Measurements from ENCODE around the gene PYDC1.
"Not testable (repeated sequence)": the region's sequence is repeated elsewhere in the genome, so short reads cannot be mapped to it uniquely, and the experiment has no call there.

Gene PYDC1

DNA sequence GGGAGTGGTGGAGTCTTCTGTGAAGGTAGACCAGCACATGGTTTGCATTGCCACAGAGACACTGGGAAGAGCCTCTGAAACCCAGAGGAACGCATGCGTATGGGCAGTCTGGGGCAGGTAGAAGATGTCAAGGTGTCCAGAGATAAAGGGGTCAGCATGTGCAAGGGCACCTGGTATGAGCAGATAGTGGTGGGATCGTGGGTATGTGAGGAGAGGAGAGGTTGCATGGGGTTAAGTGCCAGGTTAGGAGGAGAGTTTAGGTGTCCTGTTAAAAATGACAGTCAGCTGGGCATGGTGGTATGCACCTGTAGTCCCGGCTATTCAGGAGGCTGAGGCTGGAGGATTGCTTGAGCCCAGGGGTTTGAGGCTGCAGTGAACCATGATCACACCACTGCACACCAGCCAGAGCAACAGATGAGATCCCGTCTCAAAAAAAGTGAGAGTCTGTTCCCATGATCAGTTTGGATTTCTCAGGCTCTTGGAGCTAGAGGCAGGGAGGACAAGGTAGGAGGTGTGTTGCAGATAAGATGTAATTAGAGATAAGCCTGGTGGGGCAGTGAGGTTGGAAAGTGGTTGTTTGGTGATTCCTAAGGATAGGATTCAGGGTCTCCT lies 17.4 kb downstream of the PYDC1 start:
- TF ChIP-seq, protein P1, sequence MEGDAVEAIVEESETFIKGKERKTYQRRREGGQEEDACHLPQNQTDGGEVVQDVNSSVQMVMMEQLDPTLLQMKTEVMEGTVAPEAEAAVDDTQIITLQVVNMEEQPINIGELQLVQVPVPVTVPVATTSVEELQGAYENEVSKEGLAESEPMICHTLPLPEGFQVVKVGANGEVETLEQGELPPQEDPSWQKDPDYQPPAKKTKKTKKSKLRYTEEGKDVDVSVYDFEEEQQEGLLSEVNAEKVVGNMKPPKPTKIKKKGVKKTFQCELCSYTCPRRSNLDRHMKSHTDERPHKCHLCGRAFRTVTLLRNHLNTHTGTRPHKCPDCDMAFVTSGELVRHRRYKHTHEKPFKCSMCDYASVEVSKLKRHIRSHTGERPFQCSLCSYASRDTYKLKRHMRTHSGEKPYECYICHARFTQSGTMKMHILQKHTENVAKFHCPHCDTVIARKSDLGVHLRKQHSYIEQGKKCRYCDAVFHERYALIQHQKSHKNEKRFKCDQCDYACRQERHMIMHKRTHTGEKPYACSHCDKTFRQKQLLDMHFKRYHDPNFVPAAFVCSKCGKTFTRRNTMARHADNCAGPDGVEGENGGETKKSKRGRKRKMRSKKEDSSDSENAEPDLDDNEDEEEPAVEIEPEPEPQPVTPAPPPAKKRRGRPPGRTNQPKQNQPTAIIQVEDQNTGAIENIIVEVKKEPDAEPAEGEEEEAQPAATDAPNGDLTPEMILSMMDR (IDR thresholded peaks at IDR 0.05; ENCODE audit: low read depth, low read length), result no peak

DNA sequence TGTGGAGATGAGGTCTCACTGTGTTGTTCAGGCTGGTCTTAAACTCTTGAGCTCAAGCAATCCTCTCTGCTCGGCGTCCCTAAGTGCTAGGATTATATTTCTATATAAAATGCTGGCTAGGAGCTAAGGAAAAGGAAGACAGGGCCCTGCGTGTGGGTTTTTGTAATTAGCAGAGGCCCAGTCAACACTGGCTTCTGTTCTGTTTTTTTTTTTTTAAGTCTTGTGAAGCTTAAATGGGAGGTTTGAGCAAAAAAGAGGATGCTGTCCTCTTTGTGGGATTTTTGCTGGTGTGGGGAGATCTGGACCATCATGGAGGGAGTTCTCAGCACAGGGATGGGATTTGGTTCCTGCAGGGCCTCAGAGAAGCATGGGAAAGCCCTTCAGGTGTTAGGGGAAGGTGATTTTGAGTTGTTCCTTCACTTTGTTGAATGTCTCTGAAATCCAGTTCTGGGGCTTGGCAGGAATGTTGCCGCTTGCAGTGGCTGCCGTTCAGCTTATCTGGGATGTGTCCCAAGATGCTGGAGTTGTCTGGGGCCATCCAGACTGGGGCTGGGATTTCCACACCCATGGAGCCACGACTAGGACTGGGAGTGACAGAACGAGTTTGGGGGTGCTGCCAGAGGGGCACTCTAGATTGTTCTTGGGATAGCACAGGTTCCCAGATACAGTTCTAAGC lies 18.6 kb downstream of the PYDC1 start:
- TF ChIP-seq, protein P1 (IDR thresholded peaks at IDR 0.05; ENCODE audit: low read depth, low read length), result no peak
- no peak for DNase-seq (ENCODE audit: extremely low read depth, low read depth)

More for the DNA sequence above, 17.4 kb downstream of the PYDC1 start:
- no peak for DNase-seq (ENCODE audit: extremely low read depth, low read depth)

DNA sequence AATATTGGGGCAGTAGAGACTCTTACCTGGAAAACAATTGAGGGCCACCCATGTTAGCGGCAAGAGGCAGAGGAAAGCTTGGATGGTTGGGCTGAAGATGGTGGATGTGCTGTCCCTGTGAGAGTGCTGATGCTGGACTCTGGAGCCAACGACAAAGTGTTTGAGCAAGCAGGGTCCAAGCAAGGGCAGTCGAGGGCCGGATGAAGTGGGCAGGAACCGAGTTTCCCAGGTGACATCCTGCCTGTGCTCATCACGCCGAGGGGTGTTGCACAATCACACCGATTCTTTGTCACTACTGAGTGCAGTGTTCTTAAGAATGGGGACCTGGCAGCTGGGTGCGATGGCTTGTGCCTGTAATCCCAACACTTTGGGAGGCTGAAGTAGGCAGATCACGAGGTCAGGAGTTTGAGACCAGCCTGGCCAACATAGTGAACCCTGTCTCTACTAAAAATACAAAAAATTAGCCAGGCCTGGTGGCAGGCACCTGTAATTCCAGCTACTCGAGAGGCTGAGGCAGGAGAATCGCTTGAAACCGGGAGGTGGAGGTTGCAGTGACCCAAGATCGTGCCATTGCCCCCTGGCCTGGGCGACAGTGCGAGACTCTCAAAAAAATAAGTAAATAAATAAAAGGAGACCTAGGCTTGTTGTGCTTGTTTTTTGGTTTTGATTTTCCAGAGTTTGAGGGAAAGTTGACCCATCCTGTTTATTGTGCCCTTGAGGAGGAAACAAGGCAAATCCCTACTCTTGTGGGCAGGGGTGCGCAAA lies 20.4 kb downstream of the PYDC1 start:
- TF ChIP-seq, protein P1 (IDR thresholded peaks at IDR 0.05; ENCODE audit: low read depth, low read length), result no peak
- no peak for DNase-seq (ENCODE audit: extremely low read depth, low read depth)

DNA sequence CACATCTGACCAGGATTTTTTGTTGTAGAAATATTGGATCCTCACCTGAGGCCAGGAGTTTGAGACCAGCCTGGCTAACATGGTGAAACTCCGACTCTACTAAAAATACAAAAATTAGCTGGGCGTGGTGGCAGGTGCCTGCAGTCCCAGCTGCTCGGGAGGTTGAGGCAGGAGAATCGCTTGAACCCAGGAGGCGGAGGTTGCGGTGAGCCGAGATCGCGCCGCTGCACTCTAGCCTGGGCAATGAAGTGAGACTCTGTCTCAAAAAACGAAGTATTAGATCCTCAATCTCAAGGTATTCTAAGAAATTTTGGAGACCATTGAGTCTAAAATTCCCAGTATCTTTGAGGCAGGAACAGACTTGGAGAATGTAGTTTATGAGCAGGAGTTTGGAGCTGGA lies 21.1 kb downstream of the PYDC1 start:
- DNase-seq (ENCODE audit: extremely low read depth, low read depth), result not testable (repeated sequence)

- TF ChIP-seq, protein P1 (IDR thresholded peaks at IDR 0.05; ENCODE audit: low read depth, low read length), result no peak
- DNase-seq (ENCODE audit: extremely low read depth, low read depth), result no peak
These were observed 22.0 kb downstream of the PYDC1 start for GRCh38 chr16:31194898-31195297.

DNA sequence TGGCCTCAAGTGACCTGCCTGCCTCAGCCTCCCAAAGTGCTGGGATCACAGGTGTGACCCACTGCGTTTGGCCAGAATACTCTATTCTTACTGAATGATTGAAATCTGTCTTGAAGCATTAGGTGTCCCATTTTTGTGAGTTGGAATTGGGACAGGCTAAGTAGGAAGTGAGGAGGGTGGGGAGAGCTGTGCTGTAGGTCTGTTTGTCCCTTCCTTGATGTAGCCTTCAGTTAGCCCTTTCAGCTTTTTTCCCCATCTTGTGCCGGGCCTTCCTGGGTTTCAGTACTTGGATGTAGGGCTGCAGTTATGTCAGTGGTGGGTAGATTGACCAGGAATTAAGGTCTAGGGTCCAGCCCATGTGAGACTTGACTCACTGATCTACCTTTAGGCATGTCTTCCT lies 23.1 kb downstream of the PYDC1 start:
- TF ChIP-seq, protein P1 (IDR thresholded peaks at IDR 0.05; ENCODE audit: low read depth, low read length), result no peak
- no peak for DNase-seq (ENCODE audit: extremely low read depth, low read depth)

GRCh38 chr16:31192856-31193642 lies 23.9 kb downstream of the PYDC1 start:
- no peak for DNase-seq (ENCODE audit: extremely low read depth, low read depth)
- TF ChIP-seq, protein P1 (IDR thresholded peaks at IDR 0.05; ENCODE audit: low read depth, low read length), result no peak

Data from AG09319 (cell line).